ENCODE measurements around the gene LPAR1. TPM values are rescaled to one million over a fixed set of nuclear protein-coding genes. Genes with fewer than 3 reads are reported as not detected.

The LPAR1 gene
- total and polyA plus RNA-seq, 10 of the 15 experiments (the other 5 are each of a cell fraction or from before 2014, with no cell fraction given), result 3.3 to 12.9 (median 8.4) TPM

DNA sequence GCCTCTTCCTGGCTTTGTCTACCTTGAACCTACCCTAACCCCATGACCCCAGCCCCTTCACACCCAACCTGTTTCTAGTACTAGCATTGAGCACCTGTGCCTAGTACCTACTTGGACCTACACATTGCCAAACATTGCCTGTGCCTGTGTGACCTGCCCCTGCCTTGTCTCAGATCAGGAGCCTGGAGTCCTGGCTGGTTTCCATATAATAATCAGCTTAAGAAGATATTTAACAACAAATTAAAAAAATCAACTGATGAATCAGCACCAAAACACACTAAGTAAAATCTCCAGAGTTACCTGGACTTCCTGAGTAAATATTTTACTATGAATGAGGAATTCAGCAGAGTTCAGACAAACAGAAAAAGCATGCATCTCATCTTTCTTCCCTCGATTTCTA lies 17.7 kb downstream of the LPAR1 start:
- Histone ChIP-seq H3K27me3 (replicated peaks in 1 of 2; ENCODE audit: control insufficient read depth in 2 of 2, insufficient read depth in 2 of 2, low read length in 1 of 2) (no peaks in the 10 kb centered on the region), H3K4me3 (no peak overlapping the region), H3K9me3 (replicated peaks; ENCODE audit: control insufficient read depth, insufficient read depth, low read length) (no peaks in the 10 kb centered on the region), H3K27ac (ENCODE audit: control insufficient read depth, insufficient read depth) (no peak overlapping the region), H3K4me1 (ENCODE audit: control insufficient read depth, insufficient read depth, low read length) (no peaks in the 10 kb centered on the region), H2AFZ (ENCODE audit: control insufficient read depth, low read depth, low read length) (no peak overlapping the region), H3K9ac (ENCODE audit: control insufficient read depth, insufficient read depth, low read length) (no peak overlapping the region), H3K79me2 (ENCODE audit: control insufficient read depth, insufficient read depth, low read length) (no peaks in the 10 kb centered on the region), H3K4me2 (ENCODE audit: control insufficient read depth, insufficient read depth) (no peak overlapping the region), H3K36me3 (ENCODE audit: control insufficient read depth in 2 of 2, insufficient read depth in 2 of 2, low read length in 1 of 2) (no peaks in the 10 kb centered on the region), H4K20me1 (ENCODE audit: control insufficient read depth, insufficient read depth) (no peaks in the 10 kb centered on the region)
- ATAC-seq (no peak), FAIRE-seq (no peak), DNase-seq (ENCODE audit: low read depth, low spot score) (no peak)
- ChIA-PET CTCF (interaction anchor here (0.6 to 1.9 kb wide), 6 partner anchors 10 to 1188 kb away, joined by 3 to 9 read pairs (median 4); no protein-coding TSS in a partner anchor), SMC1A (ENCODE audit: uncharacterized antibody, unreplicated experiment) (interaction anchor here (0.9 to 17.2 kb wide), 8 partner anchors 10 to 202 kb away, joined by 3 to 218 read pairs (median 3); no protein-coding TSS in a partner anchor), POLR2A (interaction anchor here (0.8 to 1.3 kb wide), 2 partner anchors 12 to 20 kb away, joined by 3 to 4 read pairs; no protein-coding TSS in a partner anchor), RAD21 (ENCODE audit: unreplicated experiment) (interaction anchor here (0.8 to 1.8 kb wide), 5 partner anchors 14 to 213 kb away, joined by 3 to 6 read pairs (median 4); no protein-coding TSS in a partner anchor)
- in situ Hi-C loops (cut with MboI), result no loop called here
- intact Hi-C loops (cut with micrococcal nuclease; ENCODE audit: unreplicated experiment), result no loop called here
- TF ChIP-seq ZSCAN29 (IDR thresholded peaks at IDR 0.05), result no peak
- no peak for TF ChIP-seq CHD2 (IDR thresholded peaks at IDR 0.05; ENCODE audit: borderline replicate concordance, low read depth, low read length)
- TF ChIP-seq PAX5 (IDR thresholded peaks at IDR 0.05; ENCODE audit: borderline replicate concordance, low read depth, low read length), result no peak
- no peak for TF ChIP-seq TCF3 (IDR thresholded peaks at IDR 0.05; ENCODE audit: borderline replicate concordance, insufficient read depth, low read depth, low read length)
- no peak for TF ChIP-seq POLR2A (IDR thresholded peaks at IDR 0.05; ENCODE audit: low read depth, low read length)
- TF ChIP-seq ZNF207 (IDR thresholded peaks at IDR 0.05; ENCODE audit: borderline replicate concordance), result no peak
- TF ChIP-seq NFYB (IDR thresholded peaks at IDR 0.05; ENCODE audit: insufficient read depth, low read depth, low read length), result no peak
- 0% methylated on average over 1 of the region's 1 CpG for whole genome bisulfite sequencing (ENCODE audit: insufficient coverage, insufficient replicate concordance, low lambda C conversion rate, missing lambda C conversion rate)
- no TSS peak for BruUV-seq (replicated peaks)

All from GM12878 (cell line).